Mesenchymal stem cell (in vitro differentiated cells and primary cell): ENCODE results near the gene BFSP2.

Source experiments
- DNase-seq: peaks from one replicate; pipeline ENCODE4 v3.0.0-alpha.2; 2013
- H2AFZ ChIP-seq: one replicate; pipeline ENCODE4 v1.6.1; 2013; ENCODE audit warnings: low read depth, mild to moderate bottlenecking, control low read depth, inconsistent platforms, low read length, moderate library complexity
- H2AK5ac ChIP-seq: 2 replicates; pipeline ENCODE4 v1.6.1; 2013; ENCODE audit warnings: low read length, moderate library complexity, mild to moderate bottlenecking, inconsistent platforms; ENCODE audit not compliant: severe bottlenecking
- H2BK120ac ChIP-seq: one replicate; pipeline ENCODE4 v1.6.1; 2013; ENCODE audit warnings: low read depth, mild to moderate bottlenecking, inconsistent platforms, low read length, moderate library complexity
- H2BK12ac ChIP-seq, 2 experiments: one replicate each; pipeline ENCODE4 v1.6.1; 2013; ENCODE audit warnings: inconsistent platforms in 2 of 2, low read length in 2 of 2, mild to moderate bottlenecking in 2 of 2, moderate library complexity in 2 of 2, control low read depth in 1 of 2
- H2BK15ac ChIP-seq: one replicate; pipeline ENCODE4 v1.6.1; 2013; ENCODE audit warnings: mild to moderate bottlenecking, low read depth, inconsistent platforms; ENCODE audit not compliant: poor library complexity, severe bottlenecking
- H2BK5ac ChIP-seq: 2 replicates; pipeline ENCODE4 v1.6.1; 2013; ENCODE audit warnings: low read depth, mild to moderate bottlenecking, low read length, control low read depth, inconsistent platforms; ENCODE audit not compliant: poor library complexity, severe bottlenecking
- H3K14ac ChIP-seq, 2 experiments: one replicate each; pipeline ENCODE4 v1.6.1; 2013; ENCODE audit warnings: inconsistent platforms in 2 of 2, low read length in 2 of 2, control low read depth in 1 of 2, mild to moderate bottlenecking in 1 of 2, moderate library complexity in 1 of 2
- H3K18ac ChIP-seq, 2 experiments: one replicate each; pipeline ENCODE4 v1.6.1; 2013; ENCODE audit warnings: inconsistent platforms in 2 of 2, low read length in 2 of 2, control low read depth in 1 of 2, low read depth in 1 of 2, mild to moderate bottlenecking in 1 of 2
- H3K23ac ChIP-seq, 2 experiments: one replicate each; pipeline ENCODE4 v1.6.1; 2013; ENCODE audit warnings: inconsistent platforms in 2 of 2, low read length in 2 of 2, mild to moderate bottlenecking in 2 of 2, moderate library complexity in 2 of 2, control low read depth in 1 of 2
- H3K27ac ChIP-seq: 2 replicates; pipeline ENCODE4 v1.5.1; 2013; ENCODE audit warnings: mild to moderate bottlenecking, moderate library complexity, low read length, control low read depth, inconsistent platforms; ENCODE audit not compliant: poor library complexity, severe bottlenecking
- H3K27me3 ChIP-seq, 2 experiments: 2 replicates each; pipeline versions ENCODE4 v1.6.1 to v1.7.0; 2013; ENCODE audit warnings: low read length in 2 of 2, mild to moderate bottlenecking in 2 of 2, moderate library complexity in 2 of 2, control low read depth in 1 of 2, inconsistent platforms in 1 of 2; ENCODE audit not compliant: control insufficient read depth in 1 of 2, insufficient read depth in 1 of 2
- H3K36me3 ChIP-seq, 2 experiments: 2 replicates each; pipeline versions ENCODE4 v1.6.1 to v1.7.0; 2013; ENCODE audit warnings: low read length in 2 of 2, control low read depth in 1 of 2, inconsistent platforms in 1 of 2, low read depth in 1 of 2, mild to moderate bottlenecking in 1 of 2; ENCODE audit not compliant: insufficient read depth in 2 of 2, control insufficient read depth in 1 of 2
- H3K4ac ChIP-seq, 2 experiments: one replicate each; pipeline ENCODE4 v1.6.1; 2013; ENCODE audit warnings: inconsistent platforms in 2 of 2, low read length in 2 of 2, mild to moderate bottlenecking in 2 of 2, moderate library complexity in 2 of 2, control low read depth in 1 of 2, low read depth in 1 of 2
- H3K4me1 ChIP-seq: 2 replicates; pipeline ENCODE4 v1.6.1; 2013; ENCODE audit warnings: low read depth, low read length, control low read depth; ENCODE audit not compliant: control insufficient read depth, insufficient read depth
- H3K4me2 ChIP-seq: 2 replicates; pipeline ENCODE4 v1.6.1; 2013; ENCODE audit warnings: low read length, mild to moderate bottlenecking, inconsistent platforms; ENCODE audit not compliant: poor library complexity, severe bottlenecking
- H3K4me3 ChIP-seq, 2 experiments: 2 replicates each; pipeline versions ENCODE4 v1.5.1 to v1.7.0; 2013; ENCODE audit warnings: low read length in 2 of 2, mild to moderate bottlenecking in 2 of 2, control low read depth in 1 of 2, low read depth in 1 of 2; ENCODE audit not compliant: insufficient read depth in 1 of 2
- H3K79me1 ChIP-seq: replicated peaks from 2 replicates; pipeline ENCODE4 v1.6.1; 2013; ENCODE audit warnings: mild to moderate bottlenecking, control low read depth, low read length, inconsistent platforms; ENCODE audit not compliant: poor library complexity, severe bottlenecking
- H3K9ac ChIP-seq: 2 replicates; pipeline ENCODE4 v1.7.0; 2013; ENCODE audit warnings: mild to moderate bottlenecking, low read length, moderate library complexity
- H3K9me3 ChIP-seq: 2 replicates; pipeline ENCODE4 v1.7.0; 2013; ENCODE audit warnings: mild to moderate bottlenecking, low read length; ENCODE audit not compliant: control insufficient read depth
- H4K8ac ChIP-seq: one replicate; pipeline ENCODE4 v1.6.1; 2013; ENCODE audit warnings: inconsistent platforms, mild to moderate bottlenecking, low read length, moderate library complexity
- H4K91ac ChIP-seq: one replicate; pipeline ENCODE4 v1.6.1; 2013; ENCODE audit warnings: mild to moderate bottlenecking, low read length, inconsistent platforms
- WGBS: methylation state at CpG from one replicate; pipeline ENCODE4 v1.1.7; 2013; ENCODE audit warnings: mixed read lengths; 5-methylcytosine and 5-hydroxymethylcytosine counted together

The BFSP2 gene

DNA sequence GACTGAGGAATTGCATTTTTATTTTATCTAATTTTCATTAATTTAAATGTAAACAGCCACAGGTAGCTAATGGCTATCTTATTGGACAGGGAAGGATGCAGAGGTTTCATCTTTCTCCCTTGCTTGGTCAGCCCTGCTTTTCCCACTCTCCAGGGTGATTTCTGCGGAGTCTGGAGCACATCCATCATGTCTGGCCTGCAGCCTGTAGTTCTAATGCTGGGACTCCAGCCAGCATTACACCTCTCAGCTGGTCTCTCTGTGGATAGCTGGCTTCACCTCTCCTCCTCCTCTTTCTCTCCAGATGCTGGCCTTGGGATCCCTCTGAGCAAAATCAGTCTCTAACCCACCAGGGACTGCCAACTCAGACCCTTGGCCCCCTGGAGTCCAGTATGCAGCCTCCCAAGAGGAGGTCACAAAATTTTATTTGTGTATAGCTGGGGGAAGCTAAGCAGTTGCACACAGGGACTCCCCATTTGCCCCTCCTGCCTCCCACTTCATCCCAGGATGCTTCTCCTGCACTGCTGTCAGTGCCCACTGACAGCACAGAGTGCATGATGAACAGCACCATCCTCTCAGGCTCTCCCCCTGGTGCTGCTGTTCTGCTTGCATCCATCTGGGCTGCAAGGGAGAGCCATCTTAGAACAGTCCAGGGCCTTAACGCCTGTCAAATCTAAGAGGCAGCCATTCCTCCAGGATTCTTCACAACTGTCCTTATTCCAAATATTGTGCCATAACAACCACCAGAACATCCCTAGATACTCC is 1.7 kb downstream of the BFSP2 start:
- no peak overlapping the region for H2BK12ac ChIP-seq
- H2BK120ac ChIP-seq, result no peak overlapping the region
- H3K79me1 ChIP-seq, result no peaks in the 10 kb centered on the region
- no peak overlapping the region for H3K4me3 ChIP-seq
- no peaks in the 10 kb centered on the region for H3K9me3 ChIP-seq
- no peak for DNase-seq
- H3K4ac ChIP-seq, result no peak overlapping the region
- no peaks in the 10 kb centered on the region for H3K36me3 ChIP-seq
- H3K9ac ChIP-seq, result no peak overlapping the region
- no peak overlapping the region for H4K91ac ChIP-seq
- no peak overlapping the region for H2BK5ac ChIP-seq
- peaks cover 0 to 3% of the 10 kb centered on the region in 2 experiments for H3K27me3 ChIP-seq
- H2AK5ac ChIP-seq, result no peak overlapping the region
- WGBS, result 77% methylated on average over 2 of the region's 2 CpGs
- H3K18ac ChIP-seq, result no peak overlapping the region
- no peak overlapping the region for H3K27ac ChIP-seq
- no peak overlapping the region for H2AFZ ChIP-seq
- no peak overlapping the region for H3K4me2 ChIP-seq
- no peak overlapping the region for H2BK15ac ChIP-seq
- H4K8ac ChIP-seq, result no peak overlapping the region
- no peaks in the 10 kb centered on the region for H3K4me1 ChIP-seq
- H3K14ac ChIP-seq, result no peak overlapping the region
- no peak overlapping the region for H3K23ac ChIP-seq

DNA sequence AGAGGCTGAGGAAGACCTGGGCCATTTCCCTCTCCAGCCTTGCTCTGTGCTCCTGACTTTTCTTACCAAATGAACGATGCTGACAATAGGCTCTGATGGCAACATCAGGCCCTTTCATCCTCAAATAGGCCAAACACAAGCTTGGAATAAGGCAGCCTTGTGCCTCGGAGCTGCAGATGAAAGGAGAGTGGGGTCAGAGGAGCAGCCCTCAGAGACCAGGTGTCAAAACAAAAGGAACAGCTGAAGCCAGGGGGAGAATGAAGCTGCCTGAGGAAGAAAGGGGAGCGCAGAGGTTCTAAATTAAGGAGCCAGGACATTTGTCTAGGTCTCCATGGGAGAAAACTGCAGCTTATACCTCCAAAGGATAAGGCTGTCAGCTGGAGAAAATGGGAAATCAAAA is 5.1 kb downstream of the BFSP2 start:
- H2BK12ac ChIP-seq, result no peak overlapping the region
- no peak overlapping the region for H3K4me3 ChIP-seq
- H3K4ac ChIP-seq, result peak overlapping the region in 1 of 2 experiments; percentile 25
- H3K18ac ChIP-seq, result no peak overlapping the region
- no peak overlapping the region for H2BK120ac ChIP-seq
- no peak overlapping the region for H4K91ac ChIP-seq
- no peaks in the 10 kb centered on the region for H3K36me3 ChIP-seq
- no peak overlapping the region for H2BK5ac ChIP-seq
- H3K79me1 ChIP-seq, result no peaks in the 10 kb centered on the region
- no peak for DNase-seq
- no peak overlapping the region for H3K4me2 ChIP-seq
- no peaks in the 10 kb centered on the region for H3K9me3 ChIP-seq
- H3K14ac ChIP-seq, result no peak overlapping the region
- H3K9ac ChIP-seq, result no peak overlapping the region
- 87% methylated on average over 3 of the region's 3 CpGs for WGBS
- no peak overlapping the region for H3K23ac ChIP-seq
- no peak overlapping the region for H4K8ac ChIP-seq
- no peaks in the 10 kb centered on the region for H3K4me1 ChIP-seq
- no peak overlapping the region for H2BK15ac ChIP-seq
- H2AK5ac ChIP-seq, result no peak overlapping the region
- no peak overlapping the region for H3K27ac ChIP-seq
- no peak overlapping the region for H2AFZ ChIP-seq
- peaks cover 0 to 4% of the 10 kb centered on the region in 2 experiments for H3K27me3 ChIP-seq

DNA sequence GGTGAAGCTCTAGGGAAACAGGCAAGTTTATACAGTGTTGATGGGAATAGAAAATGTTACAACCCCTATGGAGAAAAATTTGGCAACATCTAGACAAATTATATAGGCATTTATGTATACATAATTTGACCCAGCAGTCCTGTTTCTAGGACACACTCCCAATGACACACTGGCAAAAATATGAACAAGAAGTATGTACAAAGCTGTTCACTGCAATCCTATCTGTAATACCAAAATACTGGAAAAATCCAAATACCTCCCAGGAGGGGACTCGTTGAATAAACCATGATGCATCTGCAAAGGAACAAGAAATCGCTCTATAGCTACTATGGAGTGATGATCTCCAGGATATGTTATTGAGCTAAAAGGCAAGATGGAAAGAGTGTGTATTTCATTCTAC is 8.5 kb downstream of the BFSP2 start:
- no peaks in the 10 kb centered on the region for H3K36me3 ChIP-seq
- no peak overlapping the region for H4K91ac ChIP-seq
- H4K8ac ChIP-seq, result no peak overlapping the region
- H2BK5ac ChIP-seq, result no peak overlapping the region
- no peak overlapping the region for H2BK120ac ChIP-seq
- H3K4me3 ChIP-seq, result no peak overlapping the region
- DNase-seq, result no peak
- H3K14ac ChIP-seq, result no peak overlapping the region
- H3K4me1 ChIP-seq, result peaks cover 3% of the 10 kb centered on the region
- no peaks in the 10 kb centered on the region for H3K9me3 ChIP-seq
- no peak overlapping the region for H2AK5ac ChIP-seq
- 86% methylated on average over 2 of the region's 2 CpGs for WGBS
- H3K4ac ChIP-seq, result no peak overlapping the region
- H2BK12ac ChIP-seq, result no peak overlapping the region
- H2BK15ac ChIP-seq, result no peak overlapping the region
- no peak overlapping the region for H3K9ac ChIP-seq
- no peak overlapping the region for H3K23ac ChIP-seq
- H3K18ac ChIP-seq, result no peak overlapping the region
- no peak overlapping the region for H3K4me2 ChIP-seq
- H2AFZ ChIP-seq, result no peak overlapping the region
- H3K27ac ChIP-seq, result no peak overlapping the region
- no peaks in the 10 kb centered on the region for H3K79me1 ChIP-seq
- H3K27me3 ChIP-seq, result peaks cover 0 to 5% of the 10 kb centered on the region in 2 experiments

DNA sequence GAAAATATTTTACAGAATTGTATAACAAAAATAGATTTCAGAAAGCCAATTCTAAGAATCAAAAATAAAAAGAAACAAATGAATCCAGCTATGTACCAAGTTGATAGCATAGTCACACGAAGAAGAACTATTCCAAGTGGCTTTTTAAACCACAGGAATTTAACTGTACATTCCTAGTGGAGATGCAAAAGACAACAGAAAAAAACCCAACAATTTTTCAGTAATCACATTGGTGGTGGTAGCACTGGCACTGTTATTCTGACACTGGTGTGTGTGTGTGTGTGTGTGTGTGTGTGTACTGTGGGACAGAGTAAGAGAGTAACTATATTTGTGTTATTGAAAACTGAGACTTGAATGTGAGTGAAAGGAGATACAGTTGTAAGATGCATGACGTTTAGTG is 9.1 kb downstream of the BFSP2 start:
- H3K27ac ChIP-seq, result no peak overlapping the region
- no peak overlapping the region for H2BK12ac ChIP-seq
- H3K36me3 ChIP-seq, result no peaks in the 10 kb centered on the region
- H3K23ac ChIP-seq, result no peak overlapping the region
- peak; percentile 70 for DNase-seq
- no peak overlapping the region for H4K91ac ChIP-seq
- H2AK5ac ChIP-seq, result no peak overlapping the region
- no peak overlapping the region for H2AFZ ChIP-seq
- no peak overlapping the region for H2BK15ac ChIP-seq
- no peak overlapping the region for H3K4me2 ChIP-seq
- WGBS, result 0% methylated on average over 1 of the region's 2 CpGs
- no peak overlapping the region for H3K14ac ChIP-seq
- no peak overlapping the region for H3K9ac ChIP-seq
- no peak overlapping the region for H3K4ac ChIP-seq
- no peak overlapping the region for H2BK120ac ChIP-seq
- no peak overlapping the region for H3K18ac ChIP-seq
- H4K8ac ChIP-seq, result no peak overlapping the region
- peaks cover 0 to 5% of the 10 kb centered on the region in 2 experiments for H3K27me3 ChIP-seq
- H3K4me3 ChIP-seq, result no peak overlapping the region
- no peak overlapping the region for H2BK5ac ChIP-seq
- H3K4me1 ChIP-seq, result peaks cover 5% of the 10 kb centered on the region
- no peaks in the 10 kb centered on the region for H3K79me1 ChIP-seq
- H3K9me3 ChIP-seq, result no peaks in the 10 kb centered on the region
